Endometrial microvascular endothelial cells (primary cell): ENCODE data around the gene RHOD. TPM values are rescaled to one million over a fixed set of nuclear protein-coding genes. Genes with fewer than 3 reads are reported as not detected.

ENCODE experiments used
- in situ Hi-C: cut with HindIII; loops from 2 replicates; pipeline ENCODE4 v1.10.0; 2017; ENCODE audit warnings: low sequenced_read_pairs, low pct_unique_long_range_greater_than_20kb; ENCODE audit errors: inconsistent ontology term
- total RNA-seq: library from RNA; depleted of rRNA; stranded (reverse); fragments of >200 nt; gene quantifications from one replicate; pipeline ENCODE4 v1.2.3, GENCODE V29; 2015; ENCODE audit errors: inconsistent ontology term

The RHOD gene
- total RNA-seq, 1 donor from 2014 or later, result 11.1 TPM

GRCh38 chr11:67055812-67056211 is 835 bp upstream of the RHOD start:
- in situ Hi-C loops, result no loop called here

GRCh38 chr11:67057205-67057672 is 592 bp downstream of the RHOD start:
- in situ Hi-C loops, result no loop called here

GRCh38 chr11:67058506-67058905 is 1.9 kb downstream of the RHOD start:
- in situ Hi-C loops, result no loop called here

DNA sequence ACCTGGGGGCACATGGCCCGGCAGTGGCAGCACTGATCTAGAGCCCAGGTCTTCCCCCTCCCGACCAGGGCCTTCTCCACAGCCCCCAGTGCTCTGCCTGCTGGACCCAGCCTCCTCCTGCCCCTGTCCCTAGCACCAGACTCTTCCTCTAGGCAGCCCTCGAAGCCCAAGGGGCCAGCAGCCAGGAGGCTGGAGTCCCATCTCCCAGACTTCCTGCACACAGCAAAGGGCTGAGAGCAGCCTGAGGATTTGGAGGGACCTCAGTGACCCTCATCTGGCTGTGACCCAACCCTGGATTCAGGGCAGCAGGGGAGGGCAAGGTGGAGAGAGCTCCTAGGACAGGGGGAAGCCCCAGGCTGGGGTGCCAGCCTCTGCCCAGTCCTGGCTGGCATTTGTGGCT is 3.0 kb downstream of the RHOD start:
- in situ Hi-C loops, result no loop called here

DNA sequence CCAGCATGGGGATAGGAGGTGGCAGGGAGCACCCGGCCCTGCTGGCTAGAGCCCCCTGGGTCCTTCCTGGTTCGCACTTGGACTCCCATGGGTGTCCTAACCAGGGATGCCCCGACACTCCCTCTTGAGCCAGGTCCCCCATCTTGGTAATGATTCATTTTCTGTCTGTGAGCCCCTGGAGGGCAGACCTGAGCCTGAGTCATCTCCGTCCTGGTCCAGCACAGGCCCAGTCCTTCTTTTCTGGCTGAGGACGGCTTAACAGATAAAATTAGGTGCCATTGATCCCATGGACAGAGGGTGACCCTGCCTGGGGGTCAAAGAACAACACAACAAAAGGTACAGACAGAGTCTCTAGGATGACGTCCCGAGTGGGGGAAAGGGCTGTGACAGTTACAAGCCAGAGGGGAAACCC is 3.5 kb downstream of the RHOD start:
- in situ Hi-C loops, result no loop called here

DNA sequence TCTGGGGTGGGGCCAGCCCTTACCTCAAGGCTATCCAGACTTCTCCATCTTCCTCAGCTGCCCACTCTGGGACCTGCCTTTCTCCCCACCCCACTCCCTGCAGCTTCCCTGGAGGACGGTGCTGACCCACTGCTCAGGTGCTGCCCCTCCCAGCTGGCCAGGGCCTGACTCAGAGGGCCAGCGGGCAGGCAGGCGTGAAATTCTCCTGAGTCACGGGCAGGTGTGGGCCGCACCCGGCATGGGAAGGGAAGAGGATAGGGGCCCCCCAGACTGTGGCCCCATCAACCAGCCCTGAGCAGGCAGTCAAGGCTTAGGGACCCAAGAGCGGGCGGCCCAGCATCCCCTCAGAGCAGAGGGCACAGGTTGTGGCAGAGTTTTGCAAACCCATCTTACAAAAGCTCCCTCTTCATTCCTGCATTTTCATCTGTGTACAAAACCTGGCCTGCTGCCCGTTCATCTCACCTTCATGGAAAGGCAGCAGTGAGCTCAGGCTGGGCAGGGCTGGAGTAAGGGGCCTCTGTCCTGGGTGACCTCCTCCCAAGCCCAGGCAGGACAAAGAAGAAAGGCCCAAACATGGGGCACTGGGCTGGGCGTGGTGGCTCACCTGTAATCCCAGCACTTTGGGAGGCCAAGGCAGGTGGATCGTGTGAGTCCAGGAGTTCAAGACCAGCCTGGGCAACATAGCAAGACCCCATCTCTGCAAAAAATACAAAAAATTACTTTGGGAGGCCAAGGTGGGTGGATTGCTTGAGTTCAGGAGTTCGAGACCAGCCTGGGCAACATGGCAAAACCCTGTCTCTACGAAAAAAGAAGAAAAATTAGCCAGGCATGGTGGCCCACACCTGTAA is 6.1 kb downstream of the RHOD start:
- in situ Hi-C loops, result no loop called here

DNA sequence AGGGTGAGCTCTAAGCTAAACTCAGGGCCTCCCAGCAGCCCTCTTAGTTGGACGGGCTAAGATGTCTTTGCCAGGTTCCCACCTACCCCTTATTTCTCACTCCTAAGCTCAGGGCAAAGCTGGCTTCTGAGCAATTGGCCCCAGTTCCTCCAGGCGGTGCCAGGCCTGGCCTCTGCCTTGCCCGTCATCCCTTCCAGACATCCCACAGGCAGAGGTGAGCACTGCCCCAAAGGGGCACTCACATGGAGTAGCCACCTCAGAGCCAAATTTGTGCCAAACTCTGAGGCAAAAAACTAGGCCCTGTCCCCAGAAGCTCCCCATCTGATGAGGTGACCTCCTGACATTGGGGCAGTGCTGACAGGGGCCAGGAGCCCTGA is 9.7 kb downstream of the RHOD start:
- in situ Hi-C loops, result no loop called here

DNA sequence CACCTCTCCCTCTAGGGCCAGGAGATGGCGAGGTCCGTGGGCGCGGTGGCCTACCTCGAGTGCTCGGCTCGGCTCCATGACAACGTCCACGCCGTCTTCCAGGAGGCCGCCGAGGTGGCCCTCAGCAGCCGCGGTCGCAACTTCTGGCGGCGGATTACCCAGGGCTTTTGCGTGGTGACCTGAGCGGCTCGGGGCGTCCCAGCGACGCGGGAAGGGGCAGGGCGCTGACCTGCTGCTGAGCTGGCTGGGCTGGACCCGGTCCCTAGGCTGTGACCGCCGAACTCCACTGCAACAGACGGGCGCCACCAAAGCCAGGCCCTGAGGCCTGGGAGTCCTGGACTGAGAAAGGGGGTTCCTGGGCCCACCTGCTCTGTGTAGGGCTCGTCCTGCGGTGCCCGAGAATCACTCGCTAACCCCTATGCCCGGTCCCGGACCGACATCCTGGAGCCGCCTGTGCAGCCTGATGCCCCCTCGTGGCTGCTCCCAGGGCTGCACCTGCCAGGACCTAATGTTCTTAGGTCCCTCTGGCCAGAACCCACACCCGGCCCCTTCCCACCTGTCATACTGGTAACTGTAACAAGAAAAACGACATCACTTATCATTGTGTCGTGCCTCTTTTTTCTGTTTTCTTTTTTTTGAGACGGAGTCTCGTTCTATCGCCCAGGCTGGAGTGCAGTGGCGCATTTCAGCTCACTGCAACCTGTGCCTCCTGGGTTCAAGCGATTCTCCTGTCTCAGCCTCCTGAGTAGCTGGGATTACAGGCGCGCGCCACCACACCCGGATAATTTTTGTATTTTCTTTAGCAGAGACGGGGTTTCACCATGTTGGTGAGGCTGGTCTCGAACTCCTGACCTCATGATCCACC is 15.0 kb downstream of the RHOD start:
- in situ Hi-C loops, result no loop called here

DNA sequence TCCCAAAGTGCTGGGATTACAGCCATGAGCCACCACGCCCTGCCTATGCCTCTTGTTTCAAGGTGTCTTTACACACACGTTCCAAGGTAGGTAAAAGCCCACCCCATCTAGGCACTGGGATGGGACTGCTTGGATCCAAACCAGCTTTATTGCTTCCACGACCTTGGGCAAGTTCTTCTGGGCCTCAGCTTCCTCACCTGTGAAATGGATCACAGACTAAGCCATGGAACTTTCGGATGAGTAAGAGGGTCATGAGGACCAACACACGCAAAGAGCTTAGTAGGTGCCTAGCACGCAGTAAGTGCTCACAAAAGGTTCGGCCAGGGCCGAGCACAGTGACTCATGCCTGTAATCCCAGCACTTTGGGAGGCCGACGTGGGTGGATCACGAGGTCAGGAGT is 15.6 kb downstream of the RHOD start:
- in situ Hi-C loops, result no loop called here

DNA sequence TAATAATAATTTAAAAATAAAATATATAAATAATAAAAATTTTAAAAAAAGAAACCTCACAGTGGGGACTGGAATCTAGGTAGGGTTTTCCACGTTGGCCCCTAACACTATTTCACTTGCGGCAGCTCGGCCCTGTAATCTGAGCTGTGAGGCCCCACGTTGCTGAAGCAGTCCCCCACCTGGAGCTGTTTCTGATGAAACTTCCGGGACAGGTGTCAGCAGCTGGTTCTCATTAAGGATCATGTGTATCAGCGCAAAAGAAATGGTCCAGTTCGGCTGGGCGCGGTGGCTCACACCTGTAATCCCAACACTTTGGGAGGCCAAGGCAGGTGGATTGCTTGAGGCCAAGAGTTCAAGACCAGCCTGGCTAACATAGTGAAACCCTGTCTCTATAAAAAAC is 17.3 kb downstream of the RHOD start:
- in situ Hi-C loops, result no loop called here

- in situ Hi-C loops, result no loop called here
These were observed 19.6 kb downstream of the RHOD start for GRCh38 chr11:67076202-67076601.

DNA sequence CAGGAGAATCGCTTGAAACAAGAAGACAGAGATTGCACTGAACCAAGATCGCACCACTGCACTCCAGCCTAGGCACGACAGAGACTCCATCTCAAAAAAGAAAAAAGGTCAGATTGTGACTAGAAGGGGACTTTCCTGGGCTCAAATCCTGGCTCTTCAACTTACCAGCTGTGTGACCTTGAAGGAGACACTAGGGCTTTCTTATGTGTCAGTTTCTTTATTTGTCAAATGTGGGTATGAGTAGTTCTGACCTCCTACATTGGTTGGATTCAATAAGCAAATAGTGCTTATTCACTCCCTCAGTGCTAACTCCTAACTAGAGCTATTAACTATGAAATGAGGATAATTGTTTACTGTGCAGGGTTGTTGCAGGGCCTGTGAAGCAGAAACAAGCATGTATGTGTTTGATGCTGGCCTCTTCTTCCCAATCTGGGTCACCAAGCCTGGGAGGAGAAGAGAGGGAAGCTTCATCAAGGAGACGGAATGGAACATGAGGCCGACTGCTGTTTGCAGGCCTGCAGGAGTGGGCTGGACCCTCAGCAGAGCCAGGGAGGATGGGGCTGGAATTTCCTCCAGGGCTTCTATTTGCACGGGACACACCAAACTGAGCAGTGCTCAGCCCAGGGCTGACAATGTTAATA is 22.5 kb downstream of the RHOD start:
- in situ Hi-C loops, result no loop called here

DNA sequence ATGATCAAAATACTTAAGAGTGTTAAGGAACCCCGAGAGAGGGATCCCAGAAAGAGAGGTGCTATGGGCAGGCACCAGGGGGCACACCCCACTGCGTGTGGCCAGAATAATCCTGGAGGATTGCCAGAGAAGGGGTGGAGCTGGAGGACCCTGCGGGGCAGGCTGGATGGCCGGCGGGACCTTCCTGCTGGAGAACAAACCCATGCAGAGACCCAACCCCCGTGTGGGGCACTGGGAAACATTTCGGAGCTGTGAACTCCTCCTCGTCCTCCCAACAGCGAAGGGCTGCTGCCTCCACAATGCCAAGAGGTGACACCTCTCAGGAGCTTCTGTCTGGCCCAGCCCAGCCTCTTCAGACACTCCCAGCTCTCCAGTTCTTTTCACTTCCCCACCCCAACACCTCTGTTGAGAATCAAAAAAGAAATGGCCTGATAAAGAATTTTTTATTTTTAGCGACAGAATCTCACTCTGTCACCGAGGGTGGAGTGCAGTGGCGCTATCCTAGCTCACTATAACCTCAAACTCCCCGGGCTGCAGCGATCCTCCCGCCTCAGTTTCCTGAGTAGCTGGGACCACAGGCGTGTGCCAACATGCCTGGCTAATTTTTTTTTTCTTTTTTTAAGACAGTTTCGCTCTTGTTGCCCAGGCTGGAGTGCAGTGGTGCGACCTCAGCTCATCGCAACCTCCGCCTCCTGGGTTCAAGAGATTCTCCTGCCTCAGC is 25.6 kb downstream of the RHOD start:
- in situ Hi-C loops, result no loop called here

- in situ Hi-C loops, result no loop called here
These were observed 27.2 kb downstream of the RHOD start for GRCh38 chr11:67083786-67084366.

DNA sequence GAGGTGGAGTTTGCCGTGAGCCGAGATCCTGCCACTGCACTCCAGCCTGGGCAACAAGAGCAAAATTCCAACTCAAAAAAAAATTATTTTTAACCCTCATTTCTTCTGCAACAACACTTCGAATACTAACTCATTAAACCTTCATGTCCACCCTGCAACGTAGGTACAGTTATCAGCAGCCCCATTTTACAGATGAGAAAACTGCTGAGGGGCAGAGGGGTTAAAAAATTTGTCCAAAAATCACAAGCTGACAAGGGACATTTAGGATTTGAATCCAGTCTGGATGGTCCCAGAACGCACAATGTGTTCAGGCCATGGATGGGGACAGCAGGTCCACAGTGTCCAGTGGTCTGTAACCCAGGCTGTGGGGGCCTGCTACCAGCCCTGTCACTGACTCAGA is 29.0 kb downstream of the RHOD start:
- in situ Hi-C loops, result no loop called here

- in situ Hi-C loops, result no loop called here
These were observed 34.1 kb downstream of the RHOD start for GRCh38 chr11:67090717-67091116.

DNA sequence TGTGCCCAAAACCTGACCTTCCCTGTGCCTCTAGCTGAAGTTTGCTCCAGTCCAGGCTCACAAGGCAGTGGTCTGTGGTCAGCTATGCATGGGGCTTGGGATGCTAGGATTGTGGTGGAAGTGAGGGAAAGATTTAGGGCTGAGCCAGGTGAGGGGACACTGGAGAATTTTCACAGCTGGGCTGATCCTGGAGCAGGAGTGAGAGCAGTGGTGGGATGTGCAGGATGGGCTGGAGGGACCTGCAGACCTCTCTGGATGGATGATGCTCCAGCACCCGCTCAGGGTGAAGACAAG is 38.5 kb downstream of the RHOD start:
- in situ Hi-C loops, result no loop called here

GRCh38 chr11:67098799-67099429 is 42.3 kb downstream of the RHOD start:
- in situ Hi-C loops, result no loop called here
